SK-N-SH (cell line): ENCODE data around the gene ANKRD39. TPM values are rescaled to one million over a fixed set of nuclear protein-coding genes. Genes with fewer than 3 reads are reported as not detected.

Source experiments
- CTCF ChIA-PET: fragments of 300-600, 350-600 bp; formaldehyde crosslinking; extraction: SDS; loops from one replicate; lab custom pipeline; 2021; lab: Yijun Ruan, JAX
- POLR2A ChIA-PET: fragments of 350-600 bp; sonication (Branson Sonifier 250); formaldehyde crosslinking; extraction: SDS; loops from one replicate; lab custom pipeline; 2020; ENCODE audit warnings: antibody characterized with exemption, inconsistent platforms; lab: Yijun Ruan, JAX
- DNase-seq: peaks from one replicate; pipeline ENCODE4 v3.0.0; 2012
- H2AFZ ChIP-seq: fragments of 200-600 bp; sonication (generic); 2 replicates; pipeline ENCODE4 v1.8.1; 2016; ENCODE audit warnings: antibody characterized with exemption, mild to moderate bottlenecking, low read depth
- H3F3A ChIP-seq: fragments of 200-600 bp; sonication (generic); replicated peaks from 2 replicates; pipeline ENCODE3; 2016; ENCODE audit warnings: antibody characterized with exemption, mild to moderate bottlenecking; ENCODE audit not compliant: insufficient read depth
- H3K27ac ChIP-seq, 2 experiments: fragments of 200-500 bp in 1 of 2; fragments of 200-600 bp in 1 of 2; sonication (Bioruptor generic) in 1 of 2; sonication (generic), shearing (Covaris generic) in 1 of 2; 2 replicates each; pipeline versions ENCODE4 v1.5.1 to v1.6.1; 2014 to 2016; ENCODE audit warnings: low read depth in 2 of 2, inconsistent platforms in 1 of 2, low read length in 1 of 2, mild to moderate bottlenecking in 1 of 2, mixed read lengths in 1 of 2
- H3K27me3 ChIP-seq: fragments of 200-600 bp; sonication (generic), shearing (Covaris generic); 2 replicates; pipeline ENCODE4 v1.6.1; 2016; ENCODE audit warnings: mixed run types; ENCODE audit not compliant: insufficient read depth
- H3K36me3 ChIP-seq, 2 experiments: fragments of 200-500 bp in 1 of 2; fragments of 200-600 bp in 1 of 2; sonication (Bioruptor generic) in 1 of 2; sonication (generic) in 1 of 2; replicated peaks in 1 of 2; 2 replicates each; pipeline versions ENCODE3 to v1.5.1; 2014 to 2016; ENCODE audit warnings: low read length in 1 of 2, mild to moderate bottlenecking in 1 of 2; ENCODE audit not compliant: insufficient read depth in 2 of 2, control insufficient read depth in 1 of 2
- H3K4me1 ChIP-seq, 2 experiments: fragments of 200-500 bp in 1 of 2; fragments of 200-600 bp in 1 of 2; sonication (Bioruptor generic) in 1 of 2; sonication (generic), shearing (Covaris generic) in 1 of 2; 2 replicates each; pipeline versions ENCODE4 v1.5.1 to v1.6.1; 2014 to 2016; ENCODE audit warnings: low read depth in 1 of 2, low read length in 1 of 2, mixed run types in 1 of 2; ENCODE audit not compliant: insufficient read depth in 2 of 2, control insufficient read depth in 1 of 2
- H3K4me2 ChIP-seq: fragments of 200-600 bp; sonication (generic), shearing (Covaris generic); 2 replicates; pipeline ENCODE4 v1.6.1; 2017; ENCODE audit warnings: mixed run types
- H3K4me3 ChIP-seq, 2 experiments: fragments of 200-500 bp in 1 of 2; fragments of 200-600 bp in 1 of 2; sonication (Bioruptor generic) in 1 of 2; sonication (generic), shearing (Covaris generic) in 1 of 2; 2 replicates each; pipeline versions ENCODE4 v1.5.1 to v1.8.1; 2014 to 2016; ENCODE audit warnings: low read depth in 2 of 2, inconsistent platforms in 1 of 2, low read length in 1 of 2, mild to moderate bottlenecking in 1 of 2, mixed read lengths in 1 of 2, moderate library complexity in 1 of 2
- H3K79me2 ChIP-seq: fragments of 200-600 bp; sonication (generic); 2 replicates; pipeline ENCODE4 v1.8.1; 2017; ENCODE audit warnings: mild to moderate bottlenecking; ENCODE audit not compliant: insufficient read depth
- H3K9ac ChIP-seq: fragments of 200-600 bp; sonication (generic); 2 replicates; pipeline ENCODE4 v1.6.1; 2017; ENCODE audit warnings: mixed run types
- H3K9me2 ChIP-seq: fragments of 200-600 bp; sonication (generic); 2 replicates; pipeline ENCODE4 v1.6.1; 2017; ENCODE audit warnings: mixed run types
- H3K9me3 ChIP-seq: fragments of 200-600 bp; sonication (generic); 2 replicates; pipeline ENCODE4 v1.6.1; 2017; ENCODE audit warnings: mixed run types, mild to moderate bottlenecking, moderate library complexity
- H4K20me1 ChIP-seq: fragments of 200-600 bp; sonication (generic); 2 replicates; pipeline ENCODE4 v1.6.1; 2017; ENCODE audit warnings: mild to moderate bottlenecking, mixed run types; ENCODE audit not compliant: insufficient read depth
- CHD2 ChIP-seq: fragments of 150-350 bp; IDR thresholded peaks from 2 replicates; pipeline ENCODE4 v1.6.1; 2018; ENCODE audit warnings: low read length; ENCODE audit not compliant: partially characterized antibody
- ELF1 ChIP-seq: IDR thresholded peaks from 2 replicates; pipeline ENCODE4 v1.4.0; 2012
- EP300 ChIP-seq, 2 experiments: IDR thresholded peaks; 2 replicates each; pipeline versions ENCODE4 v1.4.0 to v1.6.1; 2012; ENCODE audit warnings: borderline replicate concordance in 1 of 2, low read depth in 1 of 2, low read length in 1 of 2
- FOXJ3 ChIP-seq: sonication (generic); formaldehyde crosslinking; IDR thresholded peaks from 2 replicates; pipeline ENCODE4 v1.5.1; 2020; ENCODE audit warnings: mild to moderate bottlenecking, missing genetic modification reagents
- GABPA ChIP-seq: IDR thresholded peaks from 2 replicates; pipeline ENCODE4 v1.4.0; 2012; ENCODE audit warnings: low read depth, mild to moderate bottlenecking
- MEF2A ChIP-seq: IDR thresholded peaks from 2 replicates; pipeline ENCODE4 v1.4.0; 2012; ENCODE audit warnings: low read depth, borderline replicate concordance
- MXI1 ChIP-seq: IDR thresholded peaks from 2 replicates; pipeline ENCODE4 v1.6.1; 2012; ENCODE audit warnings: mild to moderate bottlenecking, low read depth, low read length, improper control_type of control experiment
- RCOR1 ChIP-seq: fragments of 150-350 bp; IDR thresholded peaks from 2 replicates; pipeline ENCODE4 v1.6.1; 2017; ENCODE audit warnings: antibody characterized with exemption, low read length
- RFX5 ChIP-seq: IDR thresholded peaks from 2 replicates; pipeline ENCODE4 v1.6.1; 2012; ENCODE audit warnings: mild to moderate bottlenecking, improper control_type of control experiment, low read length
- TAF1 ChIP-seq: IDR thresholded peaks from 2 replicates; pipeline ENCODE4 v1.6.1; 2012; ENCODE audit warnings: low read depth, mild to moderate bottlenecking, low read length, moderate library complexity, borderline replicate concordance
- TEAD4 ChIP-seq: IDR thresholded peaks from 2 replicates; pipeline ENCODE4 v1.4.0; 2012; ENCODE audit warnings: mild to moderate bottlenecking, borderline replicate concordance; ENCODE audit not compliant: insufficient read depth
- YY1 ChIP-seq: IDR thresholded peaks from 2 replicates; pipeline ENCODE4 v1.4.0; 2012; ENCODE audit warnings: low read depth, mild to moderate bottlenecking
- WGBS: methylation state at CpG from one replicate; pipeline ENCODE4 v1.1.6; 2017; ENCODE audit warnings: low lambda C conversion rate; 5-methylcytosine and 5-hydroxymethylcytosine counted together
- polyA plus RNA-seq, 3 experiments: library from polyadenylated mRNA; depleted of rRNA; stranded (reverse); fragments of >200 nt; gene quantifications; 2 replicates each; pipeline ENCODE4 v1.2.3, GENCODE V29; 2012
- TF ChIP-seq, protein P1 (sequence below): fragments of 150-350 bp; IDR thresholded peaks from 2 replicates; pipeline ENCODE4 v1.6.1; 2017; ENCODE audit warnings: antibody characterized with exemption, low read length, low read depth, borderline replicate concordance
- TF ChIP-seq, protein P2 (sequence below): IDR thresholded peaks from 2 replicates; pipeline ENCODE4 v1.4.0; 2012; ENCODE audit warnings: low read depth, borderline replicate concordance
- TF ChIP-seq, protein P3 (sequence below): IDR thresholded peaks from 2 replicates; pipeline ENCODE4 v1.4.0; 2012; ENCODE audit warnings: low read depth
- TF ChIP-seq, protein P4 (sequence below): fragments of 200-600 bp; sonication (generic); IDR thresholded peaks from 2 replicates; pipeline ENCODE4 v1.6.1; 2017; ENCODE audit warnings: antibody characterized with exemption, mild to moderate bottlenecking, moderate library complexity
- TF ChIP-seq, protein P5 (sequence below): IDR thresholded peaks from 2 replicates; pipeline ENCODE4 v1.6.1; 2012; ENCODE audit warnings: mild to moderate bottlenecking, low read depth, low read length, moderate library complexity

The ANKRD39 gene
- polyA plus RNA-seq, 1 of the 3 experiments (the other 2 are of a cell fraction) = 11.8 TPM

DNA sequence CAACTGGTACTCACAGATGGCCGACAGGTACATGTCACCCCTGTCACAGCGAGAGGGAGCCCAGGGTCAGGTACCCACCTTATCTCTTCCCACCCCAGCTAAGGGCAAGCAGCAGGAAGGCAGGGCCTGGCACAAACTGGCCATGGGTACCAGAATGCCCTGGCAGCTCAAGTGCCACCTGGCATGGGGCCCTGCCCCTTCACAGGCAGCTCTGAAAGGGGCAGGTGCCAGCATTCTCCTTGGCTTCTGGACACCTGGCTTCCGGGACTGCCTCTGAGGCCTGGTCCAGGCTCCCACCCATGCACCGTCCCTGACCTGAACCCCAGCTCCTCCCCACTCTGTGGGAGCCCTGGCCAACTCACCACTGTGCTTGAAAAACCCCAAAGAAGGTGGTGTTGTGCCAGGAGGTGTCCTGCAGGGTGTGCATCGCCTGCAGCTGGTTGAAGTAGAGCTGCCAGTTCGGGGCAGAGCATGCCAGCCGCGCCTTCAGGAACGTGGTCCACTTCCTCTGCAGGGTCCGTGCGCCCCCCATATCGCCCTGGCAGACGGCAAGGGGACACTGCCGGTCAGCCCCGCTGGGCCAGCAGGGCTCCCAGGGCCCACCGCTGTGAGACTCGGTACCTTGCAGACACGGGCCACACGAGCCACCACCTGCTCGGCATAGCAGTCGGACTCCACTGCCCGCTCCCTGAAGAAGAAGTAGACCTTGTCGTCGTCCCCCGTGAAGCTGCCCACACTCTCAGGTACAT, 6.7 kb upstream of the ANKRD39 start:
- Histone ChIP-seq H3K4me1 (peaks cover 0 to 15% of the 10 kb centered on the region in 2 experiments; a peak in 1 of 4 replicates), H4K20me1 (peaks cover 30% of the 10 kb centered on the region; the same call in 1 of the 2 replicates), H3K9me3 (no peaks in the 10 kb centered on the region), H3K4me3 (no peak overlapping the region), H3K4me2 (no peak overlapping the region), H3K9ac (no peak overlapping the region), H3K79me2 (peaks cover 38% of the 10 kb centered on the region), H3K9me2 (no peaks in the 10 kb centered on the region), H3K27ac (no peak overlapping the region; a peak in 1 of 4 replicates), H3K36me3 (peaks cover 5 to 66% of the 10 kb centered on the region in 2 experiments), H3F3A (peaks cover 7% of the 10 kb centered on the region), H2AFZ (no peak overlapping the region), H3K27me3 (no peaks in the 10 kb centered on the region)
- ChIA-PET CTCF (interaction anchor here (0.9 to 6.8 kb wide), 4 partner anchors 11 to 248 kb away, joined by 3 to 93 read pairs (median 3); no protein-coding TSS in a partner anchor), POLR2A (no interaction called here)
- DNase-seq = no peak
- 95% methylated on average over 13 of the region's 25 CpGs for WGBS
- TF ChIP-seq CHD2 (no peak), TEAD4 (no peak), RFX5 (no peak), TAF1 (no peak), EP300 (IDR thresholded peaks at IDR 0.05; ENCODE audit: borderline replicate concordance in 1 of 2, low read depth in 1 of 2, low read length in 1 of 2) (no peak), MEF2A (no peak), YY1 (no peak), ELF1 (no peak), RCOR1 (no peak), MXI1 (no peak), GABPA (no peak), FOXJ3 (no peak)
- TF ChIP-seq, protein P1, sequence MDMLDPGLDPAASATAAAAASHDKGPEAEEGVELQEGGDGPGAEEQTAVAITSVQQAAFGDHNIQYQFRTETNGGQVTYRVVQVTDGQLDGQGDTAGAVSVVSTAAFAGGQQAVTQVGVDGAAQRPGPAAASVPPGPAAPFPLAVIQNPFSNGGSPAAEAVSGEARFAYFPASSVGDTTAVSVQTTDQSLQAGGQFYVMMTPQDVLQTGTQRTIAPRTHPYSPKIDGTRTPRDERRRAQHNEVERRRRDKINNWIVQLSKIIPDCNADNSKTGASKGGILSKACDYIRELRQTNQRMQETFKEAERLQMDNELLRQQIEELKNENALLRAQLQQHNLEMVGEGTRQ = no peak
- TF ChIP-seq, protein P2, sequence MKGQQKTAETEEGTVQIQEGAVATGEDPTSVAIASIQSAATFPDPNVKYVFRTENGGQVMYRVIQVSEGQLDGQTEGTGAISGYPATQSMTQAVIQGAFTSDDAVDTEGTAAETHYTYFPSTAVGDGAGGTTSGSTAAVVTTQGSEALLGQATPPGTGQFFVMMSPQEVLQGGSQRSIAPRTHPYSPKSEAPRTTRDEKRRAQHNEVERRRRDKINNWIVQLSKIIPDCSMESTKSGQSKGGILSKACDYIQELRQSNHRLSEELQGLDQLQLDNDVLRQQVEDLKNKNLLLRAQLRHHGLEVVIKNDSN = no peak
- TF ChIP-seq, protein P3, sequence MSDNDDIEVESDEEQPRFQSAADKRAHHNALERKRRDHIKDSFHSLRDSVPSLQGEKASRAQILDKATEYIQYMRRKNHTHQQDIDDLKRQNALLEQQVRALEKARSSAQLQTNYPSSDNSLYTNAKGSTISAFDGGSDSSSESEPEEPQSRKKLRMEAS = no peak
- TF ChIP-seq, protein P4, sequence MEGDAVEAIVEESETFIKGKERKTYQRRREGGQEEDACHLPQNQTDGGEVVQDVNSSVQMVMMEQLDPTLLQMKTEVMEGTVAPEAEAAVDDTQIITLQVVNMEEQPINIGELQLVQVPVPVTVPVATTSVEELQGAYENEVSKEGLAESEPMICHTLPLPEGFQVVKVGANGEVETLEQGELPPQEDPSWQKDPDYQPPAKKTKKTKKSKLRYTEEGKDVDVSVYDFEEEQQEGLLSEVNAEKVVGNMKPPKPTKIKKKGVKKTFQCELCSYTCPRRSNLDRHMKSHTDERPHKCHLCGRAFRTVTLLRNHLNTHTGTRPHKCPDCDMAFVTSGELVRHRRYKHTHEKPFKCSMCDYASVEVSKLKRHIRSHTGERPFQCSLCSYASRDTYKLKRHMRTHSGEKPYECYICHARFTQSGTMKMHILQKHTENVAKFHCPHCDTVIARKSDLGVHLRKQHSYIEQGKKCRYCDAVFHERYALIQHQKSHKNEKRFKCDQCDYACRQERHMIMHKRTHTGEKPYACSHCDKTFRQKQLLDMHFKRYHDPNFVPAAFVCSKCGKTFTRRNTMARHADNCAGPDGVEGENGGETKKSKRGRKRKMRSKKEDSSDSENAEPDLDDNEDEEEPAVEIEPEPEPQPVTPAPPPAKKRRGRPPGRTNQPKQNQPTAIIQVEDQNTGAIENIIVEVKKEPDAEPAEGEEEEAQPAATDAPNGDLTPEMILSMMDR = no peak
- TF ChIP-seq, protein P5, sequence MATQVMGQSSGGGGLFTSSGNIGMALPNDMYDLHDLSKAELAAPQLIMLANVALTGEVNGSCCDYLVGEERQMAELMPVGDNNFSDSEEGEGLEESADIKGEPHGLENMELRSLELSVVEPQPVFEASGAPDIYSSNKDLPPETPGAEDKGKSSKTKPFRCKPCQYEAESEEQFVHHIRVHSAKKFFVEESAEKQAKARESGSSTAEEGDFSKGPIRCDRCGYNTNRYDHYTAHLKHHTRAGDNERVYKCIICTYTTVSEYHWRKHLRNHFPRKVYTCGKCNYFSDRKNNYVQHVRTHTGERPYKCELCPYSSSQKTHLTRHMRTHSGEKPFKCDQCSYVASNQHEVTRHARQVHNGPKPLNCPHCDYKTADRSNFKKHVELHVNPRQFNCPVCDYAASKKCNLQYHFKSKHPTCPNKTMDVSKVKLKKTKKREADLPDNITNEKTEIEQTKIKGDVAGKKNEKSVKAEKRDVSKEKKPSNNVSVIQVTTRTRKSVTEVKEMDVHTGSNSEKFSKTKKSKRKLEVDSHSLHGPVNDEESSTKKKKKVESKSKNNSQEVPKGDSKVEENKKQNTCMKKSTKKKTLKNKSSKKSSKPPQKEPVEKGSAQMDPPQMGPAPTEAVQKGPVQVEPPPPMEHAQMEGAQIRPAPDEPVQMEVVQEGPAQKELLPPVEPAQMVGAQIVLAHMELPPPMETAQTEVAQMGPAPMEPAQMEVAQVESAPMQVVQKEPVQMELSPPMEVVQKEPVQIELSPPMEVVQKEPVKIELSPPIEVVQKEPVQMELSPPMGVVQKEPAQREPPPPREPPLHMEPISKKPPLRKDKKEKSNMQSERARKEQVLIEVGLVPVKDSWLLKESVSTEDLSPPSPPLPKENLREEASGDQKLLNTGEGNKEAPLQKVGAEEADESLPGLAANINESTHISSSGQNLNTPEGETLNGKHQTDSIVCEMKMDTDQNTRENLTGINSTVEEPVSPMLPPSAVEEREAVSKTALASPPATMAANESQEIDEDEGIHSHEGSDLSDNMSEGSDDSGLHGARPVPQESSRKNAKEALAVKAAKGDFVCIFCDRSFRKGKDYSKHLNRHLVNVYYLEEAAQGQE = no peak
